ENCODE results near the gene HMGCS1.

DNA sequence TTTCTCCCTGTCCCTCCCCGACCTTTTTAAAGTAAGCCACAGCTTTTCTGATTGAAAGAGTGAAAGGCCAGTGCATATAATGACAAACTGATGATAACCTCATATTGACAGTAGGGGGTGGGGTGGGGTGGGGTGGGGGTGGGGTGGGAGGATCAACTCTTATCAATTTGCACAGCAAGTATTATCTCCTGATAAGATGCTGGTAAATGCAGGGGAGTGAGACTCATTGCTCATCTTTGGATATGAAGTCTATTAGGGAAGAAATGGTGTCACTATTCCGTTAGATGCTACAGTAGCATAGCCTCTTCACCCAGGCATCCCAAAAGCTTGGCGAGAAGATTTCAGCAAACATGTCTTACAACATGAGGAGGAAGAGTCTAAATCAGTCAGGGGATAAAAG is 38.9 kb upstream of the HMGCS1 start:
- TF ChIP-seq, protein P1, sequence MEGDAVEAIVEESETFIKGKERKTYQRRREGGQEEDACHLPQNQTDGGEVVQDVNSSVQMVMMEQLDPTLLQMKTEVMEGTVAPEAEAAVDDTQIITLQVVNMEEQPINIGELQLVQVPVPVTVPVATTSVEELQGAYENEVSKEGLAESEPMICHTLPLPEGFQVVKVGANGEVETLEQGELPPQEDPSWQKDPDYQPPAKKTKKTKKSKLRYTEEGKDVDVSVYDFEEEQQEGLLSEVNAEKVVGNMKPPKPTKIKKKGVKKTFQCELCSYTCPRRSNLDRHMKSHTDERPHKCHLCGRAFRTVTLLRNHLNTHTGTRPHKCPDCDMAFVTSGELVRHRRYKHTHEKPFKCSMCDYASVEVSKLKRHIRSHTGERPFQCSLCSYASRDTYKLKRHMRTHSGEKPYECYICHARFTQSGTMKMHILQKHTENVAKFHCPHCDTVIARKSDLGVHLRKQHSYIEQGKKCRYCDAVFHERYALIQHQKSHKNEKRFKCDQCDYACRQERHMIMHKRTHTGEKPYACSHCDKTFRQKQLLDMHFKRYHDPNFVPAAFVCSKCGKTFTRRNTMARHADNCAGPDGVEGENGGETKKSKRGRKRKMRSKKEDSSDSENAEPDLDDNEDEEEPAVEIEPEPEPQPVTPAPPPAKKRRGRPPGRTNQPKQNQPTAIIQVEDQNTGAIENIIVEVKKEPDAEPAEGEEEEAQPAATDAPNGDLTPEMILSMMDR (IDR thresholded peaks at IDR 0.05), result no peak
- no peak for TF ChIP-seq POLR2A (IDR thresholded peaks at IDR 0.05)

Data from uterus (tissue), 2 donors.